ENCODE measurements around the gene DUSP12.

Gene DUSP12

DNA sequence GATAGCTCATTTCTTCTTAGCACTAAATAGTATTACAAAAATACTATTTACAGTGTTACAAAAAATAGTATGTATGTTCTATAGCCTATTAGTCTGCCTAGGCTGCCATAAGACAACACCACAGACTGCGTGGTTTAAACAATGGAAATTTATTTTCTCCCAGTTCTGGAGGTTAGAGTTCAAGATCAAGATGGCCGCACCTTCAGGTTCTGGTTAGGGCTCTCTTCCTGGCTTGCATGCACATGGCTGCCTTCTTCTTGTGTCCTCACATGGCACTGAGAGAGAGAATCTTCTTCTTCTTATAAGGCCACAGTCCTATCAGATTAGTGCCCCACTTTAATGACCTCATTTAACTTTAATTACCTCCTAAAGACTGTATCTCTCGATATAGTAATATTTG is 20.7 kb downstream of the DUSP12 start:
- DNase-seq (ENCODE audit: low read depth): no peak

DNA sequence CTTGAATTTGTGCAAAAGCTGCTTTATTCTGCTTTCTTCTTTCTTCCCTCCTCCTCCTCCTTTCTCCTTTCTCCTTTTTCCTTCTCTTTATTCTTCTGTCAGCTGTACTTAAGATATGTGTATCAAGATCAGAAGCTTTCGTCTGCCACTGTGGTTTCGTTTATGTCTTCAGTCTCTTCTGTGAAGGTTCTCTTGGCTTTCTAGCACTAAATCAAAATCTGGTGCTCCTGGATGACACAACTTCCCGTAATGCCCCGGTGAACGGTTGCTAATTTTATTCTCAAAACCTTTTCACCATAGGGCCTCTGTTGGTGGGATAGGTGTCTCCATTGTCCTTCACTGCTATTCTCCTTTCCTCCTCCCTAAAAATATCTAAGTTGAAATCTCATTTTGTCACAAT is 21.6 kb downstream of the DUSP12 start:
- no peak for DNase-seq (ENCODE audit: low read depth)

GRCh38 chr1:161771973-161772372 is 22.4 kb downstream of the DUSP12 start:
- no peak for DNase-seq (ENCODE audit: low read depth)

DNA sequence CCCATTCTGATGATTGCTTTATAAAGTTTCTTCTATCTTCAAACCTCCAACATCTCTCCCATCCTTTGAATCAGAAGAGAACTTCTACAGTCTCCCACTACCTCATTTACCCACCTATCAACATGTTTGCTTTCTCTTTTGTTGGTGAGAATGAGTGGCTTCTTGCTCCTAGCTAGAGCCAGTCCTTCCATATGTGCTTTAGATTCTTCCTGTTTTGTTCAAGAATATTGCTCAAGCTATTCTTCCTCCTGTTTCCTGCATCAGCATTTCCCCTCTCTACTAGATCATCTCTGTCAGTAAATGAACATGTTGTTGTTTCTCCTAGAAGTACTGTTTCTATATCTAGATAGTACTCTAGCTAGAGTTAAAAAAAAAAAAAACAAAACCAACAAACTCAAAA is 22.8 kb downstream of the DUSP12 start:
- DNase-seq (ENCODE audit: low read depth): no peak

GRCh38 chr1:161773791-161774190 is 24.2 kb downstream of the DUSP12 start:
- DNase-seq (ENCODE audit: low read depth): no peak

DNA sequence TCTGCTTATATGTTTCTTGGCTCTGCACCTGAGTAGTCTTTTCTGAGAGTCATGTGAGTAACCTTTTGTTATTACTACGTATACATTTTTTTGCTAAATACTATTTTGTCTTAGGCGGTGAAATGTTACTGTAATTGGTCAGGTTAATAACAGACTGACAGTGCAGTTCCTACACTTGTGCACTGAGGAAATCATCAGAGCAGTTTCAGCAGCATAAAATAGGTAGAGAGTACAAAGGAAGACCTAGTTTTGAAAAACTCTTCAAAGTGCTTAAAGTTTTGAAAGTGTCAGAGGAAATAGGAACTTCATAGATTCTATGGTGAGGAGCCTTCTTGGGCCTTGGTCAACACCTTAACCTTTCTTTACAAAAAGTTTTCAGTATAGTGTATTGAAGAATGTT is 27.7 kb downstream of the DUSP12 start:
- DNase-seq (ENCODE audit: low read depth): no peak

- DNase-seq (ENCODE audit: low read depth): no peak
Observed at GRCh38 chr1:161778522-161778921, 28.9 kb downstream of the DUSP12 start.

- no peak for DNase-seq (ENCODE audit: low read depth)
Observed at GRCh38 chr1:161779393-161779792, 29.8 kb downstream of the DUSP12 start.

DNA sequence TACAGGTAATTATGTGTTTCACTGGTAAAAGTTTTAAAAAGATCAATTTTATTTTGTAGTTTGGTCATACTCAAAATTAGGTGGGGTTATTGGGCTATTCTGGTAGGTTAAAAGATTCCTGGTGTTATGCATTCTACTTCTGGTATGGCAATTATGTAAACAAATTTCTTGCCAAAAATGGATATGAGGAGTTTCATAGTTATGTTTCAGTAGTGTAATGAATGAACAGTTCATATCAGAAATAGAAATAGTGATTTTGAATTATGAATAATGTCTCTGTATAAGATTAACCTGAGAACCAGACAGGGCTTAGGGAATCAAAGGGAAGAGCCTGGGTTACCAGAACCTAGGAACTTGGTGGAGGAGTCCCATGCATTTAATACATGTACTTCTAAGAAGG is 32.4 kb downstream of the DUSP12 start:
- no peak for DNase-seq (ENCODE audit: low read depth)

DNA sequence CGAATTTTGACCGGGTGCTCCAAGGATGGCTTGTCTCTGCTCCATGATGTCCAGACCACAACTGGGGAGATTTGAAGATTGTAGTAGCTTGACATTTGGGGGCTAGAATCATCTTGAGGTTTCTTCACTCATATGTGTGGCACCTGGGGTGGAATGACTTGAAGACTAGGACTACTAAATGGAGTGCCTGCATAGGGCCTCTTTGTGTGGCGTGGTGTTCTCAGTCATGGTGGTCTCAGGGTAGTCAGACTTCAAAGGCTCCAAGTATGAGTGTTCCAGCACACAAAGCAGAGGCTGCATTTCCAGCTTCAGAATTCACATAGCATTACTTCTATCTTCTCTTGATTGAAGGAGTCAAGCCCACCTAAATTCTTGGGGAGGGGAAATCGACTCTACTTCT is 33.3 kb downstream of the DUSP12 start:
- DNase-seq (ENCODE audit: low read depth): no peak

DNA sequence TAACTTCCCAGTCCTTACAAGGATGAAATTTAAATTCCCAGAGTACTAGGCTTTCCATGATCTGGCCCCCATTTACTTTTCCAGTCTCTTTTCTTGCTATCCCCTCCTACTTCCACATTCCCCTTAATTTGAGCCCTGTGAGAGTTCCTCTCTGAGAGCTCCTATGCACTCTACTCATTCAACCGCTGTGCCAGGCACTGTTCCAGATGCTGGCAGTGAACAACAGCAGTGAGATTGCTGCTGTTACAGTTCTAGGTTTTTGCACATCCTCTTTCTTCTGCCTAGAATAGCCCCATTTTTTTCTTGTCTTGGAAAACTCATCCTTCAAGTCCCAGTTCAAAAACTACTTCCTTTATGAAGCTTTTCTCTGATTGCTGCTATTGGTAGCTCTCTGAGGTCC is 35.4 kb downstream of the DUSP12 start:
- DNase-seq (ENCODE audit: low read depth): no peak

- DNase-seq (ENCODE audit: low read depth): no peak
Observed at GRCh38 chr1:161787355-161787754, 37.8 kb downstream of the DUSP12 start.

- DNase-seq (ENCODE audit: low read depth): no peak
Observed at GRCh38 chr1:161790587-161791317, 41.2 kb downstream of the DUSP12 start.

- no peak for DNase-seq (ENCODE audit: low read depth)
Observed at GRCh38 chr1:161791904-161792655, 42.5 kb downstream of the DUSP12 start.

DNA sequence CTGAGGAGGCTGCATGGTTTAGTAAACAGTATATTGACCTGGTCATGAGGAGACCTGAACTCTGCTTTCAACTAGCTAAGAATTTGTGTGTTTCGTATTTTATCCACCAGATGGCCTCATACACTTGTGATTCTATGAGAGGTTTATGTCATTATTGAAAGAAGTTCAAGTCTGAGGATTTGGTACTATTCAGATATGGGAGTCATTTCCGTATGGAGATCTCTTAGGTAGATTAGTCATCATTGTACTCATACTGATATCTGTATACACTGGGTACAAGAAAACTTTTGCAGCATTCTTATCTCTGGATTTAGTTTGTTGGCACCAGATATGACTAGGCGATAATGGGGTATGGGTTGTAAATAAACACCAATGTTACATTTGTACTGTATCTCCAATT is 43.2 kb downstream of the DUSP12 start:
- peak; percentile 72 for DNase-seq (ENCODE audit: low read depth)

DNA sequence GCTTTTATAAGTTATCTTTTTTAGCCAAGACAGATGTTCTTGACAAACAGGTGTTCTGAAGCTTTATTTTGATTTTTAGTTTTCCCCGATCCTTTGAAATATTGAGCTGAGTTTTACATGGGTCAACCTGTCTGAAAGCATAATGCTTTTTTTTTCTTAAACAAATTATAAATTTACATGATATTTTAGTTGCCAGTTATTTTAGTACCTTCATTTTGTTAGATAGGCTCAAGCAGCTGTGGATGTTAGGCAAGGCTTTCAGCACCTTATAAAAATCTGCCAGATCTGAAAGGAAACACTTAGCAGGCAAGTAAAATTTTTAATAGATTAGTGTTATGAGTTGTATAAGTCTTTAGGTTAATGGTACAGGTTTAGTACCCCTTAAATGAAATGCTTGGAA is 50.2 kb downstream of the DUSP12 start:
- DNase-seq (ENCODE audit: low read depth): no peak

DNA sequence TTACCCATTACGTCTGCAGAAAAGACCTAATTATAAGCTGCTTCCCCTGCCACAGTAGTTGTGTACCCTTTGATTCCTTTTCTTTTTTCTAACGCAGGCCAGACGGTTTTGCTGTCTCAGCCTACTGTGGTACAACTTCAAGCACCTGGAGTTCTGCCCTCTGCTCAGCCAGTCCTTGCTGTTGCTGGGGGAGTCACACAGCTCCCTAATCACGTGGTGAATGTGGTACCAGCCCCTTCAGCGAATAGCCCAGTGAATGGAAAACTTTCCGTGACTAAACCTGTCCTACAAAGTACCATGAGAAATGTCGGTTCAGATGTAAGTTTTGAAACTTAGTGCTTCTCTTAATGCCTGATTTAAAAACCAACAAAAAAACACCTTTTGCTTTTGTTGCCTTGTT is 52.4 kb downstream of the DUSP12 start:
- no peak for DNase-seq (ENCODE audit: low read depth)

GRCh38 chr1:161803181-161803580 is 53.6 kb downstream of the DUSP12 start:
- no peak for DNase-seq (ENCODE audit: low read depth)

- DNase-seq (ENCODE audit: low read depth): peak; percentile 34
Observed at GRCh38 chr1:161805399-161806197, 56.0 kb downstream of the DUSP12 start.

Data from fibroblast of the conjunctiva (primary cell).